Ishikawa (cell line): Measurements from ENCODE around the gene NUP50.

ENCODE experiments used
- CEBPB ChIP-seq: IDR thresholded peaks from 2 replicates; pipeline ENCODE4 v1.6.1; 2012
- CREB1 ChIP-seq: IDR thresholded peaks from 2 replicates; pipeline ENCODE4 v1.6.1; 2012; ENCODE audit warnings: low read depth
- EGR1 ChIP-seq: IDR thresholded peaks from 2 replicates; pipeline ENCODE4 v1.6.1; 2012
- EP300 ChIP-seq: IDR thresholded peaks from 2 replicates; pipeline ENCODE4 v1.6.1; 2012; ENCODE audit warnings: borderline replicate concordance
- FOXM1 ChIP-seq: IDR thresholded peaks from 2 replicates; pipeline ENCODE4 v1.6.1; 2012; ENCODE audit warnings: low read depth, borderline replicate concordance
- NFIC ChIP-seq: IDR thresholded peaks from 2 replicates; pipeline ENCODE4 v1.6.1; 2012
- RAD21 ChIP-seq: IDR thresholded peaks from 2 replicates; pipeline ENCODE4 v1.6.1; 2012; ENCODE audit warnings: low read depth
- TAF1 ChIP-seq: IDR thresholded peaks from 2 replicates; pipeline ENCODE4 v1.6.1; 2012; ENCODE audit warnings: low read depth, mild to moderate bottlenecking
- TCF12 ChIP-seq: IDR thresholded peaks from 2 replicates; pipeline ENCODE4 v1.6.1; 2012; ENCODE audit warnings: low read depth
- YY1 ChIP-seq: IDR thresholded peaks from 2 replicates; pipeline ENCODE4 v1.6.1; 2012; ENCODE audit warnings: low read depth
- ZBTB7A ChIP-seq: IDR thresholded peaks from 2 replicates; pipeline ENCODE4 v1.6.1; 2012; ENCODE audit warnings: low read depth
- TF ChIP-seq, protein P1 (sequence below): IDR thresholded peaks from 2 replicates; pipeline ENCODE4 v1.6.1; 2012
- TF ChIP-seq, protein P2 (sequence below): IDR thresholded peaks from 2 replicates; pipeline ENCODE4 v1.6.1; 2012; ENCODE audit warnings: low read depth, mild to moderate bottlenecking
- TF ChIP-seq, protein P3 (sequence below): IDR thresholded peaks from 2 replicates; pipeline ENCODE4 v1.6.1; 2012

DNA sequence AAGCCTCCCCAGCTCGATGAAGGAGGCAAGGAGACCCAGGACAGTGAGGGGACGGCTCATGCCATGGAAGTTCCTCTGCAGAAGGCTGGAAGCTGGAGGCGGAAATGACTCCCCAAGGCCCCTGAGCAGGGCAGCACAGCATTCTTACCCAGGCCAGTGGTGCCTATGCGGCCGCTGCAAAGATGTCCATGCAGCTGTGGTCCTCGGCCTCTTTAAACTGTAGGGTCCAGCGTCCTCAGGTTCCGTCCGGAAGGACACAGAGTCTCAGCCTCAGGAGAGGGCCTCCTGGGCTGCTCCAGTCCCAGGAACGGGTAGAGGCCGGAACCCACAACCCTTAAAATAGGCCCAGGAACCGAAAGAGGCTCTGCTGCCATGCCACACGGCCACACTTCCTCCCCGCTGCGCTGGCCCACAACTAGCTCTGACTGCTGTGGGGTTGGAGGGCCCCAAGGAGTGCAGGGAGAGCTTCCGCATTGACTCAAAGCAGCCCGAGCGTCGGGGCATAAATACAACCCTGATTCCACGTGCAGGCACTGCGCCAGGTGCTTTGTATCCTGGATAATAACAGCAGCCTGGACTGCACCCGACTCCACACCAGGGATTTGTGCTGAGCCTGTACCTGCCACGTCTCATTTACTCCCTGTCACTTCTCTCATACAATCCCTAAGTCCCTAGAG lies 71.5 kb downstream of the NUP50 start:
- TF ChIP-seq EP300 (no peak), ZBTB7A (no peak), NFIC (no peak), TCF12 (no peak), CREB1 (no peak), CEBPB (no peak), EGR1 (no peak), TAF1 (no peak), FOXM1 (no peak), RAD21 (no peak), YY1 (no peak)
- TF ChIP-seq, protein P1, sequence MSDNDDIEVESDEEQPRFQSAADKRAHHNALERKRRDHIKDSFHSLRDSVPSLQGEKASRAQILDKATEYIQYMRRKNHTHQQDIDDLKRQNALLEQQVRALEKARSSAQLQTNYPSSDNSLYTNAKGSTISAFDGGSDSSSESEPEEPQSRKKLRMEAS: no peak
- TF ChIP-seq, protein P2, sequence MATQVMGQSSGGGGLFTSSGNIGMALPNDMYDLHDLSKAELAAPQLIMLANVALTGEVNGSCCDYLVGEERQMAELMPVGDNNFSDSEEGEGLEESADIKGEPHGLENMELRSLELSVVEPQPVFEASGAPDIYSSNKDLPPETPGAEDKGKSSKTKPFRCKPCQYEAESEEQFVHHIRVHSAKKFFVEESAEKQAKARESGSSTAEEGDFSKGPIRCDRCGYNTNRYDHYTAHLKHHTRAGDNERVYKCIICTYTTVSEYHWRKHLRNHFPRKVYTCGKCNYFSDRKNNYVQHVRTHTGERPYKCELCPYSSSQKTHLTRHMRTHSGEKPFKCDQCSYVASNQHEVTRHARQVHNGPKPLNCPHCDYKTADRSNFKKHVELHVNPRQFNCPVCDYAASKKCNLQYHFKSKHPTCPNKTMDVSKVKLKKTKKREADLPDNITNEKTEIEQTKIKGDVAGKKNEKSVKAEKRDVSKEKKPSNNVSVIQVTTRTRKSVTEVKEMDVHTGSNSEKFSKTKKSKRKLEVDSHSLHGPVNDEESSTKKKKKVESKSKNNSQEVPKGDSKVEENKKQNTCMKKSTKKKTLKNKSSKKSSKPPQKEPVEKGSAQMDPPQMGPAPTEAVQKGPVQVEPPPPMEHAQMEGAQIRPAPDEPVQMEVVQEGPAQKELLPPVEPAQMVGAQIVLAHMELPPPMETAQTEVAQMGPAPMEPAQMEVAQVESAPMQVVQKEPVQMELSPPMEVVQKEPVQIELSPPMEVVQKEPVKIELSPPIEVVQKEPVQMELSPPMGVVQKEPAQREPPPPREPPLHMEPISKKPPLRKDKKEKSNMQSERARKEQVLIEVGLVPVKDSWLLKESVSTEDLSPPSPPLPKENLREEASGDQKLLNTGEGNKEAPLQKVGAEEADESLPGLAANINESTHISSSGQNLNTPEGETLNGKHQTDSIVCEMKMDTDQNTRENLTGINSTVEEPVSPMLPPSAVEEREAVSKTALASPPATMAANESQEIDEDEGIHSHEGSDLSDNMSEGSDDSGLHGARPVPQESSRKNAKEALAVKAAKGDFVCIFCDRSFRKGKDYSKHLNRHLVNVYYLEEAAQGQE: no peak
- TF ChIP-seq, protein P3, sequence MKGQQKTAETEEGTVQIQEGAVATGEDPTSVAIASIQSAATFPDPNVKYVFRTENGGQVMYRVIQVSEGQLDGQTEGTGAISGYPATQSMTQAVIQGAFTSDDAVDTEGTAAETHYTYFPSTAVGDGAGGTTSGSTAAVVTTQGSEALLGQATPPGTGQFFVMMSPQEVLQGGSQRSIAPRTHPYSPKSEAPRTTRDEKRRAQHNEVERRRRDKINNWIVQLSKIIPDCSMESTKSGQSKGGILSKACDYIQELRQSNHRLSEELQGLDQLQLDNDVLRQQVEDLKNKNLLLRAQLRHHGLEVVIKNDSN: no peak
